PFSK-1 (cell line): ENCODE results near the gene MPIG6B.

Experiments
- POLR2AphosphoS5 ChIP-seq: IDR thresholded peaks from 2 replicates; pipeline ENCODE4 v1.6.1; 2012; ENCODE audit warnings: low read depth, mild to moderate bottlenecking, control low read depth, low read length, moderate library complexity
- TAF1 ChIP-seq: IDR thresholded peaks from 2 replicates; pipeline ENCODE4 v1.6.1; 2012; ENCODE audit warnings: low read length, control low read depth, borderline replicate concordance; ENCODE audit not compliant: insufficient read depth

DNA sequence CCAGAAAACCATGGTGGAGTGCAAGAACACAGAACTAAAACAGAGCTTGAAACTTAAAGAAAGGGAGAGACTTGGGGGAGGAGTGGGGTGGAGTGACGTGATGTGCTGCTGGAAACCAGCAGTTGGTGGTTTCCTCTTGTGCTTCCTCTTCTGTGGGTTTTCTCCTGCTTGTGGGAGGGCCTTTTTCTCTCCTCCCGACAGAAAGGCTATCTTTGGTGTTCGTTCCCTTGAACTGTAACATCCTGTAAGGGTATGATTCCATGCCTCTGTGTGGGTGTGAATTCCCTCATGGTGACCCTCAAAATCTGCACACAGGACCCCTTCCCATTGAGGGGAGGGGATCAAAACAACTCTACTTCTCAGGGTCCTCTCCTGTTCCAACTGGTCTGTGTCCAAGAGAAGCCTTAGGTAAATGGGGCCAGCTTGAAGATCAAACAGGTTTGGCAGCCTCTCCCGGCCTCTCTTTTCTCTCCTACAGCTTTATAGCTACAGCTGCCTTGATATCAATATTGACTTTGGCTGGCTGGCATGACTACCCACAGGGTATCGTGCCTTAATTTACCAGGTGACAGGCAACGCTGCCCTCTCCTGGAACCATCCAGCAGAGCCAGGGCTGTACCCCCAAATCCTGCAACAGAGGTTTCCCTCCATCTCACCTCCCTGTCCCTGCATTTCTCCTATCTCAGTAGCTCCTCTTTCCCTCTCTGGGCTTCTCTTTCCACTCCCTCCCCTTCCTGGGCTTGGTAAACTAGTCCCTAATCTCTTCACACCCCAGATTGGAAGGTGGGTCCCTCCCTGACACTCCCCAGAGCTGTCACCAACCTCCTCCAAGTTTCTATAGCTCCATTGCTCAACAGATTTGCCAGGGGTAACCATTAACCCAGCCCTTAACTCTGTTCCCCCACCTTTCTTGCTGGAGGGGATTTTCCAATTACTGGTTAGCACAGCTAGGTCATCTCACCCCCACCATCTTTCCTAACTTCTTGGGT lies 15.1 kb downstream of the MPIG6B start:
- TF ChIP-seq TAF1 (no peak), POLR2AphosphoS5 (no peak)
